CD4-positive, alpha-beta T cell (primary cell): Measurements from ENCODE around the gene SPP2. TPM values are rescaled to one million over a fixed set of nuclear protein-coding genes. Genes with fewer than 3 reads are reported as not detected.

Experiments
- ATAC-seq: fragments of 200-7000 bp; cut with Tn5 transposase; one replicate; pipeline ENCODE4 v1.10.0; 2022; ENCODE audit warnings: mild to moderate bottlenecking; ENCODE audit not compliant: poor library complexity
- CTCF ChIA-PET: fragments of 350-600 bp; sonication (Branson Sonifier 250); formaldehyde crosslinking; loops from one replicate; lab custom pipeline; 2021; ENCODE audit warnings: antibody characterized with exemption, inconsistent platforms; lab: Charles Lee
- POLR2A ChIA-PET: fragments of 350-600 bp; sonication (Branson Sonifier 250); formaldehyde crosslinking; loops from one replicate; lab custom pipeline; 2021; ENCODE audit warnings: antibody characterized with exemption, inconsistent platforms; lab: Charles Lee
- DNase-seq, 14 experiments: peaks; one replicate each; pipeline ENCODE4 v3.0.0-alpha.2; 2013 to 2020; ENCODE audit warnings: mixed read lengths in 2 of 14
- H3K27ac ChIP-seq, 2 donors: one replicate each; pipeline versions ENCODE4 v1.5.1 to v1.7.0; 2013; ENCODE audit warnings: low read length in 2 of 2, low read depth in 1 of 2, mild to moderate bottlenecking in 1 of 2
- H3K27me3 ChIP-seq, 2 experiments: 1 replicate in 1 of 2; 2 replicates in 1 of 2; pipeline versions ENCODE4 v1.6.1 to v1.7.0; 2013; ENCODE audit warnings: low read length in 2 of 2, control low read depth in 1 of 2, mild to moderate bottlenecking in 1 of 2, moderate library complexity in 1 of 2; ENCODE audit not compliant: insufficient read depth in 2 of 2, control insufficient read depth in 1 of 2
- H3K36me3 ChIP-seq: one replicate; pipeline ENCODE4 v1.6.1; 2013; ENCODE audit warnings: low read length, control low read depth; ENCODE audit not compliant: insufficient read depth
- H3K4me1 ChIP-seq: one replicate; pipeline ENCODE4 v1.6.1; 2013; ENCODE audit warnings: low read length, control low read depth; ENCODE audit not compliant: insufficient read depth
- H3K4me3 ChIP-seq: one replicate; pipeline ENCODE4 v1.5.1; 2013; ENCODE audit warnings: mild to moderate bottlenecking, low read length, moderate library complexity
- H3K9me3 ChIP-seq, 2 experiments: 1 replicate in 1 of 2; 2 replicates in 1 of 2; pipeline versions ENCODE4 v1.6.1 to v1.7.0; 2013; ENCODE audit warnings: low read length in 2 of 2, mild to moderate bottlenecking in 2 of 2, control low read depth in 1 of 2, moderate library complexity in 1 of 2; ENCODE audit not compliant: control insufficient read depth in 1 of 2, insufficient read depth in 1 of 2
- H3K27ac Mint-ChIP-seq: one replicate; pipeline ENCODE4 v1.8.0; 2020; ENCODE audit warnings: mixed read lengths
- H3K27me3 Mint-ChIP-seq: one replicate; pipeline ENCODE4 v1.8.0; 2021; ENCODE audit warnings: mixed read lengths
- H3K36me3 Mint-ChIP-seq: one replicate; pipeline ENCODE4 v1.8.0; 2021; ENCODE audit warnings: low read depth, mixed read lengths
- H3K4me1 Mint-ChIP-seq: one replicate; pipeline ENCODE4 v1.8.0; 2021; ENCODE audit warnings: low read depth, mixed read lengths
- H3K4me3 Mint-ChIP-seq: one replicate; pipeline ENCODE4 v1.8.0; 2020; ENCODE audit warnings: mild to moderate bottlenecking, mixed read lengths
- H3K9me3 Mint-ChIP-seq: one replicate; pipeline ENCODE4 v1.8.0; 2020; ENCODE audit warnings: mixed read lengths
- CTCF ChIP-seq: fragments of 200-600 bp; IDR thresholded peaks from one replicate; pipeline ENCODE4 v1.8.0; 2022; ENCODE audit warnings: antibody characterized with exemption, mild to moderate bottlenecking
- intact Hi-C, 2 experiments: fragments of 100-400 bp; cut with DNase I in 1 of 2; cut with micrococcal nuclease in 1 of 2; formaldehyde crosslinking; loops; one replicate each; pipeline versions ENCODE4 v1.15.1 to v1.9.0; 2023 to 2025; cut with DNase I, micrococcal nuclease
- total RNA-seq, 174 experiments: library from RNA in 2 of 174; stranded (reverse) in 2 of 174; gene quantifications; one replicate each; pipeline ENCODE4 v1.2.3 and lab custom pipeline; 2021 to 2026

SPP2 gene
- total RNA-seq, 2 experiments from 2014 or later, result not detected

- no peaks in the 10 kb centered on the region for H3K27me3 Mint-ChIP-seq
- Histone ChIP-seq H3K4me1 (peaks cover 28% of the 10 kb centered on the region), H3K27ac (no peak overlapping the region), H3K36me3 (no peaks in the 10 kb centered on the region), H3K4me3 (no peak overlapping the region), H3K9me3 (no peaks in the 10 kb centered on the region), H3K27me3 (no peaks in the 10 kb centered on the region)
- ATAC-seq (no peak), DNase-seq (peak in 2 of 14 experiments; percentile 16 to 28)
- H3K9me3 Mint-ChIP-seq, result no peaks in the 10 kb centered on the region
- ChIA-PET CTCF (no interaction called here), POLR2A (no interaction called here)
- peaks cover 27% of the 10 kb centered on the region for H3K4me1 Mint-ChIP-seq
- H3K36me3 Mint-ChIP-seq, result no peaks in the 10 kb centered on the region
- H3K27ac Mint-ChIP-seq, result no peak overlapping the region
- H3K4me3 Mint-ChIP-seq, result no peak overlapping the region
- no peak for TF ChIP-seq CTCF
- intact Hi-C loops, result no loop called here
Observed at GRCh38 chr2:234003972-234004617, 46.4 kb upstream of the SPP2 start.

GRCh38 chr2:234005126-234005525 is 45.4 kb upstream of the SPP2 start:
- CTCF ChIA-PET, result no interaction called here
- Mint-ChIP-seq H3K27me3 (no peaks in the 10 kb centered on the region), H3K36me3 (no peaks in the 10 kb centered on the region), H3K4me1 (peaks cover 23% of the 10 kb centered on the region), H3K27ac (no peak overlapping the region), H3K4me3 (no peak overlapping the region), H3K9me3 (no peaks in the 10 kb centered on the region)
- no peak for TF ChIP-seq CTCF
- Histone ChIP-seq H3K9me3 (no peaks in the 10 kb centered on the region), H3K4me3 (no peak overlapping the region), H3K27ac (no peak overlapping the region), H3K4me1 (peaks cover 23% of the 10 kb centered on the region), H3K27me3 (no peaks in the 10 kb centered on the region), H3K36me3 (no peaks in the 10 kb centered on the region)
- no peak for ATAC-seq
- POLR2A ChIA-PET, result no interaction called here
- intact Hi-C loops, result no loop called here
- DNase-seq, result no peak

GRCh38 chr2:234006501-234006900 is 44.0 kb upstream of the SPP2 start:
- Mint-ChIP-seq H3K9me3 (no peaks in the 10 kb centered on the region), H3K4me1 (peaks cover 14% of the 10 kb centered on the region), H3K27me3 (no peaks in the 10 kb centered on the region), H3K27ac (no peak overlapping the region), H3K36me3 (no peaks in the 10 kb centered on the region), H3K4me3 (no peak overlapping the region)
- TF ChIP-seq CTCF, result no peak
- ATAC-seq, result no peak
- intact Hi-C loops, result no loop called here
- H3K9me3 ChIP-seq, result no peaks in the 10 kb centered on the region
- H3K27ac ChIP-seq, result no peak overlapping the region
- peaks cover 9% of the 10 kb centered on the region for H3K4me1 ChIP-seq
- H3K27me3 ChIP-seq, result no peaks in the 10 kb centered on the region
- CTCF ChIA-PET, result no interaction called here
- H3K36me3 ChIP-seq, result no peaks in the 10 kb centered on the region
- POLR2A ChIA-PET, result no interaction called here
- no peak overlapping the region for H3K4me3 ChIP-seq
- DNase-seq, result no peak
